Upper lobe of right lung (tissue), 1 donor: ENCODE data around the gene CEP70. TPM values are rescaled to one million over a fixed set of nuclear protein-coding genes. Genes with fewer than 3 reads are reported as not detected.
"Not testable (repeated sequence)": the region's sequence is repeated elsewhere in the genome, so short reads cannot be mapped to it uniquely, and the experiment has no call there.

Experiments used
- ATAC-seq: fragments of 200-7000 bp; cut with Tn5 transposase; one replicate; pipeline ENCODE4 v1.9.1; 2020; ENCODE audit warnings: mild to moderate bottlenecking, moderate library complexity
- DNase-seq: peaks from one replicate; pipeline ENCODE4 v3.0.0-alpha.2; 2020
- H3K27ac ChIP-seq: fragments of 200-600 bp; one replicate; pipeline ENCODE4 v1.8.0; 2022
- H3K27me3 ChIP-seq: fragments of 200-600 bp; one replicate; pipeline ENCODE4 v1.8.0; 2022; ENCODE audit warnings: mild to moderate bottlenecking
- H3K36me3 ChIP-seq: fragments of 200-600 bp; one replicate; pipeline ENCODE4 v1.8.0; 2022
- H3K4me1 ChIP-seq: fragments of 200-600 bp; one replicate; pipeline ENCODE4 v1.8.0; 2022
- H3K4me3 ChIP-seq: fragments of 200-600 bp; one replicate; pipeline ENCODE4 v1.8.0; 2022; ENCODE audit warnings: mild to moderate bottlenecking
- H3K9me3 ChIP-seq: fragments of 200-600 bp; one replicate; pipeline ENCODE4 v1.8.0; 2022
- CTCF ChIP-seq: fragments of 200-600 bp; IDR thresholded peaks from one replicate; pipeline ENCODE4 v1.8.0; 2022; ENCODE audit warnings: antibody characterized with exemption
- intact Hi-C: fragments of 100-400 bp; cut with DNase I; formaldehyde crosslinking; loops from one replicate; pipeline ENCODE4 v1.11.0; 2022
- total RNA-seq: library from RNA; stranded (reverse); fragmentation: NEBNext Ultra II Directional; extraction: Animal tissue kit (Norgen Biotek cat#: 25700); gene quantifications from one replicate; pipeline ENCODE4 v1.2.1, GENCODE V29; 2021
- donor health status: DM: no; HTN: yes; CAD: no; lungs with severe emphysema.

CEP70 gene
- total RNA-seq, 1 donor from 2014 or later = 46.3 TPM

GRCh38 chr3:138509586-138509985 lies 84.5 kb downstream of the CEP70 start:
- Histone ChIP-seq H3K9me3 (no peaks in the 10 kb centered on the region), H3K4me3 (no peak overlapping the region), H3K27ac (no peak overlapping the region), H3K36me3 (peaks cover 18% of the 10 kb centered on the region), H3K4me1 (no peaks in the 10 kb centered on the region), H3K27me3 (no peaks in the 10 kb centered on the region)
- TF ChIP-seq CTCF = no peak
- intact Hi-C loops = no loop called here
- ATAC-seq = no peak
- no peak for DNase-seq

GRCh38 chr3:138507524-138507923 lies 86.5 kb downstream of the CEP70 start:
- ATAC-seq (no peak), DNase-seq (no peak)
- TF ChIP-seq CTCF = no peak
- H3K27ac ChIP-seq = no peak overlapping the region
- intact Hi-C loops = no loop called here
- no peak overlapping the region for H3K4me3 ChIP-seq
- H3K4me1 ChIP-seq = no peaks in the 10 kb centered on the region
- H3K27me3 ChIP-seq = no peaks in the 10 kb centered on the region
- H3K36me3 ChIP-seq = peaks cover 21% of the 10 kb centered on the region
- no peaks in the 10 kb centered on the region for H3K9me3 ChIP-seq

GRCh38 chr3:138498991-138499390 lies 95.1 kb downstream of the CEP70 start:
- Histone ChIP-seq H3K4me1 (no peaks in the 10 kb centered on the region), H3K27me3 (no peaks in the 10 kb centered on the region), H3K4me3 (no peak overlapping the region), H3K9me3 (no peaks in the 10 kb centered on the region), H3K27ac (no peak overlapping the region), H3K36me3 (peaks cover 16% of the 10 kb centered on the region)
- ATAC-seq = no peak
- TF ChIP-seq CTCF = no peak
- intact Hi-C loops = no loop called here
- DNase-seq = no peak

- intact Hi-C loops = no loop called here
- peaks cover 16% of the 10 kb centered on the region for H3K36me3 ChIP-seq
- no peak overlapping the region for H3K4me3 ChIP-seq
- DNase-seq (no peak), ATAC-seq (no peak)
- H3K27ac ChIP-seq = no peak overlapping the region
- H3K4me1 ChIP-seq = no peaks in the 10 kb centered on the region
- H3K9me3 ChIP-seq = no peaks in the 10 kb centered on the region
- TF ChIP-seq CTCF = no peak
- no peaks in the 10 kb centered on the region for H3K27me3 ChIP-seq
Measured at GRCh38 chr3:138497851-138498250, 96.2 kb downstream of the CEP70 start.

GRCh38 chr3:138497021-138497420 lies 97.0 kb downstream of the CEP70 start:
- no peak for TF ChIP-seq CTCF
- H3K27me3 ChIP-seq = no peaks in the 10 kb centered on the region
- H3K9me3 ChIP-seq = no peaks in the 10 kb centered on the region
- H3K36me3 ChIP-seq = peaks cover 16% of the 10 kb centered on the region
- H3K27ac ChIP-seq = no peak overlapping the region
- ATAC-seq (no peak), DNase-seq (no peak)
- H3K4me1 ChIP-seq = no peaks in the 10 kb centered on the region
- intact Hi-C loops = no loop called here
- H3K4me3 ChIP-seq = no peak overlapping the region

GRCh38 chr3:138496436-138496835 lies 97.6 kb downstream of the CEP70 start:
- no peak for DNase-seq
- Histone ChIP-seq H3K4me1 (no peaks in the 10 kb centered on the region), H3K9me3 (no peaks in the 10 kb centered on the region), H3K4me3 (no peak overlapping the region), H3K27me3 (no peaks in the 10 kb centered on the region), H3K36me3 (peaks cover 16% of the 10 kb centered on the region), H3K27ac (no peak overlapping the region)
- intact Hi-C loops = no loop called here
- ATAC-seq = no peak
- TF ChIP-seq CTCF = no peak

- H3K4me3 ChIP-seq, intact Hi-C loops, H3K27me3 ChIP-seq, H3K9me3 ChIP-seq, DNase-seq, ATAC-seq, H3K4me1 ChIP-seq, H3K27ac ChIP-seq: not testable (repeated sequence)
- peaks cover 16% of the 10 kb centered on the region for H3K36me3 ChIP-seq
Measured at GRCh38 chr3:138495638-138496037, 98.4 kb downstream of the CEP70 start.
